OCI-LY7 (cell line): ENCODE data around the gene PDZD7. TPM values are rescaled to one million over a fixed set of nuclear protein-coding genes. Genes with fewer than 3 reads are reported as not detected.

Source experiments
- BruUV-seq: library from RNA; stranded (reverse); fragments of 400-500 nt; replicated peaks from 2 replicates; lab custom pipeline; 2021; lab: Mats Ljungman, UMichigan
- CTCF ChIA-PET: fragments of 300-600 bp; sonication (Branson Sonifier 250); formaldehyde crosslinking; loops from one replicate; lab custom pipeline; 2022; ENCODE audit warnings: antibody characterized with exemption; ENCODE audit not compliant: unreplicated experiment; lab: Charles Lee
- POLR2A ChIA-PET: fragments of 300-600 bp; sonication (Branson Sonifier 250); formaldehyde crosslinking; loops from one replicate; lab custom pipeline; 2022; ENCODE audit warnings: antibody characterized with exemption; lab: Charles Lee
- DNase-seq: peaks from one replicate; pipeline ENCODE4 v3.0.0-alpha.2; 2015; ENCODE audit warnings: low spot score
- H2AFZ ChIP-seq: fragments of 200-600 bp; sonication (generic), shearing (Covaris generic); 2 replicates; pipeline ENCODE4 v1.6.1; 2014; ENCODE audit warnings: mild to moderate bottlenecking, antibody characterized with exemption, low read length, moderate library complexity
- H3K27ac ChIP-seq: fragments of 200-600 bp; sonication (generic); 2 replicates; pipeline ENCODE4 v1.5.1; 2014; ENCODE audit warnings: mixed run types, low read depth, mild to moderate bottlenecking, moderate library complexity, low read length, inconsistent platforms; ENCODE audit not compliant: poor library complexity, severe bottlenecking
- H3K36me3 ChIP-seq: fragments of 200-600 bp; sonication (generic); 2 replicates; pipeline ENCODE4 v1.6.1; 2014; ENCODE audit warnings: mild to moderate bottlenecking, antibody characterized with exemption, low read length, moderate library complexity, mixed read lengths; ENCODE audit not compliant: insufficient read depth
- H3K4me1 ChIP-seq: fragments of 200-600 bp; sonication (generic); 2 replicates; pipeline ENCODE4 v1.5.1; 2014; ENCODE audit warnings: mild to moderate bottlenecking, low read length; ENCODE audit not compliant: insufficient read depth, poor library complexity, severe bottlenecking
- H3K4me2 ChIP-seq: fragments of 200-600 bp; sonication (generic); 2 replicates; pipeline ENCODE4 v1.6.1; 2014; ENCODE audit warnings: mild to moderate bottlenecking, low read length
- H3K4me3 ChIP-seq: fragments of 200-600 bp; sonication (generic); 2 replicates; pipeline ENCODE4 v1.5.1; 2014; ENCODE audit warnings: mild to moderate bottlenecking, low read depth, low read length; ENCODE audit not compliant: poor library complexity, severe bottlenecking
- H3K79me2 ChIP-seq: fragments of 200-600 bp; sonication (generic); 2 replicates; pipeline ENCODE4 v1.6.1; 2016; ENCODE audit warnings: low read depth, mild to moderate bottlenecking, low read length, moderate library complexity, mixed read lengths; ENCODE audit not compliant: insufficient read depth
- H3K9me2 ChIP-seq: fragments of 200-600 bp; sonication (generic); 2 replicates; pipeline ENCODE4 v1.6.1; 2016; ENCODE audit warnings: mild to moderate bottlenecking, low read length, mixed read lengths; ENCODE audit not compliant: insufficient read depth
- H3K9me3 ChIP-seq: fragments of 200-600 bp; sonication (generic); 2 replicates; pipeline ENCODE4 v1.6.1; 2014; ENCODE audit warnings: mild to moderate bottlenecking, mixed run types, low read length, mixed read lengths
- H4K20me1 ChIP-seq: fragments of 200-600 bp; sonication (generic); 2 replicates; pipeline ENCODE4 v1.6.1; 2014; ENCODE audit warnings: mild to moderate bottlenecking, antibody characterized with exemption, low read length, moderate library complexity, mixed read lengths; ENCODE audit not compliant: insufficient read depth
- EZH2phosphoT487 ChIP-seq: fragments of 200-600 bp; sonication (generic); IDR thresholded peaks from 2 replicates; pipeline ENCODE4 v1.6.1; 2018; ENCODE audit warnings: low read depth, borderline replicate concordance, mild to moderate bottlenecking, mixed run types, antibody characterized with exemption, low read length, moderate library complexity, mixed read lengths
- intact Hi-C: fragments of 100-400 bp; cut with micrococcal nuclease; formaldehyde crosslinking; loops from one replicate; pipeline ENCODE4 v1.10.0; 2022; ENCODE audit not compliant: unreplicated experiment
- total RNA-seq, 2 experiments: library from RNA; depleted of rRNA in 1 of 2; stranded (reverse); fragments of >200 nt in 1 of 2; shearing (Covaris generic) in 1 of 2; gene quantifications; 2 replicates each; pipeline ENCODE4 v1.2.3, GENCODE V29; 2014 to 2022
- TF ChIP-seq, protein P1 (sequence below): fragments of 200-600 bp; sonication (generic); conservative IDR thresholded peaks from 2 replicates; pipeline ENCODE4 v1.5.1; 2014; ENCODE audit warnings: mild to moderate bottlenecking, antibody characterized with exemption, low read length, moderate library complexity, mixed read lengths

Gene PDZD7
- total RNA-seq, 2 experiments from 2014 or later: 1.6 to 2.1 TPM

DNA sequence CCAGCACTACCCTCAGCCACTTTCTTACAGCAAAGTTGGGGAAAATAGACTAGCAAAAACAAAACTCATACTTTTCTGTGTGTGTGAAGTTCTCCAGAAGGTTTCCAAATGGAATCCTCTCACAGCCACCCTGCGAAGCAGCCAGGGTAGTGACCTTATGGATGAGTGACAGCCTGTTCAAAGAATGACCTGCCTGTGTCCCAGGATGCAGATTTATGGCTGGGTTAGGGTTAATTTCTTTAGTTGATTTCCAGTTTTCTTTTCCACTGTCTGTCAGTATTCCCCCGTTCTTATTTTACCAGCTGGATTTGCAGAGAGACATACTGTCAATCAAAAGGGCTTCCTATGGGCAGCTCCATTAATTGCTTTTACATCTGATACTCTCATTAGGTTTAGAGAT, 64.0 kb downstream of the PDZD7 start:
- Histone ChIP-seq H3K4me3 (no peak overlapping the region), H2AFZ (no peak overlapping the region), H3K9me3 (no peaks in the 10 kb centered on the region), H4K20me1 (no peaks in the 10 kb centered on the region), H3K36me3 (peaks cover 30% of the 10 kb centered on the region), H3K9me2 (no peaks in the 10 kb centered on the region), H3K4me1 (peaks cover 24% of the 10 kb centered on the region), H3K27ac (no peak overlapping the region), H3K4me2 (no peak overlapping the region), H3K79me2 (no peaks in the 10 kb centered on the region)
- TF ChIP-seq, protein P1, sequence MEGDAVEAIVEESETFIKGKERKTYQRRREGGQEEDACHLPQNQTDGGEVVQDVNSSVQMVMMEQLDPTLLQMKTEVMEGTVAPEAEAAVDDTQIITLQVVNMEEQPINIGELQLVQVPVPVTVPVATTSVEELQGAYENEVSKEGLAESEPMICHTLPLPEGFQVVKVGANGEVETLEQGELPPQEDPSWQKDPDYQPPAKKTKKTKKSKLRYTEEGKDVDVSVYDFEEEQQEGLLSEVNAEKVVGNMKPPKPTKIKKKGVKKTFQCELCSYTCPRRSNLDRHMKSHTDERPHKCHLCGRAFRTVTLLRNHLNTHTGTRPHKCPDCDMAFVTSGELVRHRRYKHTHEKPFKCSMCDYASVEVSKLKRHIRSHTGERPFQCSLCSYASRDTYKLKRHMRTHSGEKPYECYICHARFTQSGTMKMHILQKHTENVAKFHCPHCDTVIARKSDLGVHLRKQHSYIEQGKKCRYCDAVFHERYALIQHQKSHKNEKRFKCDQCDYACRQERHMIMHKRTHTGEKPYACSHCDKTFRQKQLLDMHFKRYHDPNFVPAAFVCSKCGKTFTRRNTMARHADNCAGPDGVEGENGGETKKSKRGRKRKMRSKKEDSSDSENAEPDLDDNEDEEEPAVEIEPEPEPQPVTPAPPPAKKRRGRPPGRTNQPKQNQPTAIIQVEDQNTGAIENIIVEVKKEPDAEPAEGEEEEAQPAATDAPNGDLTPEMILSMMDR: no peak
- TF ChIP-seq EZH2phosphoT487: no peak
- DNase-seq: no peak
- BruUV-seq: no TSS peak
- intact Hi-C loops: no loop called here
- ChIA-PET CTCF (no interaction called here), POLR2A (interaction anchor here (0.6 to 1.7 kb wide), 3 partner anchors 20 to 45 kb away, joined by 3 to 5 read pairs (median 3); partner anchors contain the start of genes MRPL43 and TWNK)

DNA sequence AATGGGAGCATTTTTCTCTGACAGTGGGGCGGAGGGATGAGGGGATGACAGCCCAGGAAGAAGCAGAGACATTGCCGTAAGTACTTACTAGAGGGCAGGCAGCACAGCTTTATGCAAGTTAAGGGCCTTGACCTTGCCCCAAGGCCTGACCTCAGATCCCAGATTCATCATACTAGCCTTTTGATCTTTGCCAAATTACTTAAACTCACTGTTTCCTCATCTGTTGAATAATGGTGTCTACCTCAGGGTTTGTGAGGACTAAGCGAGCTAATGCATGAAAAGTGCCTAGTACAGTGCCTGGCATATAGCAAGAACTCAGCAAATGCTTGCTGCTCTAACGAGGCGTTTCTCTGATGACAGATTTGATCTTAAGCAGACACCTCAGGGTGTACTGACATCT, 65.1 kb downstream of the PDZD7 start:
- H4K20me1 ChIP-seq: no peaks in the 10 kb centered on the region
- ChIA-PET CTCF (no interaction called here), POLR2A (interaction anchor here (0.5 to 1.2 kb wide), 3 partner anchors 9 to 175 kb away, joined by 3 to 4 read pairs (median 3); no protein-coding TSS in a partner anchor)
- H3K4me1 ChIP-seq: peaks cover 24% of the 10 kb centered on the region
- H3K9me3 ChIP-seq: no peaks in the 10 kb centered on the region
- H2AFZ ChIP-seq: no peak overlapping the region
- H3K4me2 ChIP-seq: no peak overlapping the region
- intact Hi-C loops: no loop called here
- H3K79me2 ChIP-seq: no peaks in the 10 kb centered on the region
- no peak overlapping the region for H3K4me3 ChIP-seq
- DNase-seq: no peak
- no TSS peak for BruUV-seq
- no peak for TF ChIP-seq EZH2phosphoT487
- peaks cover 38% of the 10 kb centered on the region for H3K36me3 ChIP-seq
- no peaks in the 10 kb centered on the region for H3K9me2 ChIP-seq
- H3K27ac ChIP-seq: no peak overlapping the region

- Histone ChIP-seq H3K36me3 (peaks cover 54% of the 10 kb centered on the region), H4K20me1 (no peaks in the 10 kb centered on the region), H3K4me3 (no peak overlapping the region), H3K4me2 (no peak overlapping the region), H3K4me1 (peaks cover 15% of the 10 kb centered on the region), H2AFZ (no peak overlapping the region), H3K9me3 (no peaks in the 10 kb centered on the region), H3K27ac (no peak overlapping the region), H3K9me2 (no peaks in the 10 kb centered on the region), H3K79me2 (no peaks in the 10 kb centered on the region)
- ChIA-PET CTCF (no interaction called here), POLR2A (no interaction called here)
- intact Hi-C loops: loop anchor here (5.0 kb wide), 1 partner anchor 37 kb away; no protein-coding TSS in a partner anchor
- TF ChIP-seq, protein P1: no peak
- TF ChIP-seq EZH2phosphoT487: no peak
- DNase-seq: no peak
- no TSS peak for BruUV-seq
These were observed 67.1 kb downstream of the PDZD7 start for GRCh38 chr10:100963826-100964225.
